Lower lobe of right lung (tissue), 2 donors: ENCODE data around the gene SCRT2. TPM values are rescaled to one million over a fixed set of nuclear protein-coding genes. Genes with fewer than 3 reads are reported as not detected.

Source experiments
- ATAC-seq, 2 donors: fragments of 200-7000 bp; cut with Tn5 transposase; one replicate each; pipeline ENCODE4 v1.9.1; 2020 to 2022; ENCODE audit warnings: mild to moderate bottlenecking in 2 of 2, moderate library complexity in 2 of 2
- DNase-seq: peaks from one replicate; pipeline ENCODE4 v3.0.0-alpha.2; 2020
- H3K27ac ChIP-seq: fragments of 200-600 bp; one replicate; pipeline ENCODE4 v1.8.0; 2022
- H3K27me3 ChIP-seq: fragments of 200-600 bp; one replicate; pipeline ENCODE4 v1.8.0; 2022; ENCODE audit warnings: low read depth
- H3K36me3 ChIP-seq: fragments of 200-600 bp; one replicate; pipeline ENCODE4 v1.8.0; 2022; ENCODE audit warnings: mild to moderate bottlenecking
- H3K4me1 ChIP-seq: fragments of 200-600 bp; one replicate; pipeline ENCODE4 v1.8.0; 2022
- H3K4me3 ChIP-seq: fragments of 200-600 bp; one replicate; pipeline ENCODE4 v1.8.0; 2022; ENCODE audit warnings: mild to moderate bottlenecking
- H3K9me3 ChIP-seq: fragments of 200-600 bp; one replicate; pipeline ENCODE4 v1.8.0; 2022
- CTCF ChIP-seq: fragments of 200-600 bp; IDR thresholded peaks from one replicate; pipeline ENCODE4 v1.8.0; 2022; ENCODE audit warnings: antibody characterized with exemption, mild to moderate bottlenecking
- intact Hi-C: fragments of 100-400 bp; cut with DNase I; formaldehyde crosslinking; loops from one replicate; pipeline ENCODE4 v1.11.0; 2022
- total RNA-seq: library from RNA; stranded (reverse); fragmentation: NEBNext Ultra II Directional; extraction: Animal tissue kit (Norgen Biotek cat#: 25700); gene quantifications from one replicate; pipeline ENCODE4 v1.2.1, GENCODE V29; 2021
- donor health status: DM: no; HTN: yes; CAD: no; lungs with severe emphysema.

Gene SCRT2
- total RNA-seq, 1 donor from 2014 or later, result not detected

GRCh38 chr20:687468-688203 is 12.0 kb upstream of the SCRT2 start:
- no peaks in the 10 kb centered on the region for H3K4me1 ChIP-seq
- ATAC-seq (no peak), DNase-seq (no peak)
- no peaks in the 10 kb centered on the region for H3K36me3 ChIP-seq
- no peak overlapping the region for H3K4me3 ChIP-seq
- no peak overlapping the region for H3K27ac ChIP-seq
- peaks cover 42% of the 10 kb centered on the region for H3K27me3 ChIP-seq
- H3K9me3 ChIP-seq, result no peaks in the 10 kb centered on the region
- intact Hi-C loops, result no loop called here
- TF ChIP-seq CTCF, result no peak

- Histone ChIP-seq H3K27ac (no peak overlapping the region), H3K9me3 (no peaks in the 10 kb centered on the region), H3K4me3 (no peak overlapping the region), H3K4me1 (no peaks in the 10 kb centered on the region), H3K36me3 (no peaks in the 10 kb centered on the region), H3K27me3 (peaks cover 65% of the 10 kb centered on the region)
- no peak for ATAC-seq
- intact Hi-C loops, result no loop called here
- TF ChIP-seq CTCF, result no peak
- no peak for DNase-seq
These were observed 9.2 kb upstream of the SCRT2 start for GRCh38 chr20:684676-685319.

- Histone ChIP-seq H3K27ac (no peak overlapping the region), H3K27me3 (peaks cover 65% of the 10 kb centered on the region), H3K36me3 (no peaks in the 10 kb centered on the region), H3K4me3 (no peak overlapping the region), H3K4me1 (no peaks in the 10 kb centered on the region), H3K9me3 (no peaks in the 10 kb centered on the region)
- intact Hi-C loops, result no loop called here
- ATAC-seq, result no peak
- DNase-seq, result no peak
- TF ChIP-seq CTCF, result no peak
These were observed 6.5 kb upstream of the SCRT2 start for GRCh38 chr20:682123-682522.

GRCh38 chr20:680638-681187 is 5.1 kb upstream of the SCRT2 start:
- Histone ChIP-seq H3K4me3 (no peak overlapping the region), H3K4me1 (peaks cover 13% of the 10 kb centered on the region), H3K36me3 (no peaks in the 10 kb centered on the region), H3K27me3 (peaks cover 79% of the 10 kb centered on the region), H3K27ac (no peak overlapping the region), H3K9me3 (no peaks in the 10 kb centered on the region)
- TF ChIP-seq CTCF, result no peak
- intact Hi-C loops, result no loop called here
- ATAC-seq (no peak), DNase-seq (no peak)

GRCh38 chr20:677957-678356 is 2.4 kb upstream of the SCRT2 start:
- Histone ChIP-seq H3K36me3 (no peaks in the 10 kb centered on the region), H3K4me1 (peaks cover 18% of the 10 kb centered on the region), H3K27ac (no peak overlapping the region), H3K27me3 (peaks cover 84% of the 10 kb centered on the region), H3K9me3 (no peaks in the 10 kb centered on the region), H3K4me3 (no peak overlapping the region)
- ATAC-seq, result no peak
- intact Hi-C loops, result no loop called here
- no peak for TF ChIP-seq CTCF
- no peak for DNase-seq
